MCF 10A (cell line): ENCODE measurements around the gene SDR42E2. TPM values are rescaled to one million over a fixed set of nuclear protein-coding genes. Genes with fewer than 3 reads are reported as not detected.
"Not testable (repeated sequence)": the region's sequence is repeated elsewhere in the genome, so short reads cannot be mapped to it uniquely, and the experiment has no call there.

Experiments
- BruUV-seq: library from RNA; stranded (reverse); fragments of 400-500 nt; replicated peaks from 2 replicates; lab custom pipeline; 2021; lab: Mats Ljungman, UMichigan
- CTCF ChIA-PET: fragments of 300-600 bp; sonication (Branson Sonifier 250); formaldehyde crosslinking; extraction: SDS; loops from one replicate; lab custom pipeline; 2021; ENCODE audit warnings: antibody characterized with exemption, inconsistent platforms; lab: Yijun Ruan, JAX
- POLR2A ChIA-PET: fragments of 300-600, 350-650 bp; sonication (Branson Sonifier 250); formaldehyde crosslinking; extraction: SDS; loops from one replicate; lab custom pipeline; 2020; ENCODE audit warnings: antibody characterized with exemption, inconsistent platforms; lab: Yijun Ruan, JAX
- DNase-seq: peaks from one replicate; pipeline ENCODE4 v3.0.0-alpha.2; 2018; ENCODE audit not compliant: unreplicated experiment
- H3K27ac Mint-ChIP-seq: one replicate; pipeline ENCODE4 v1.8.0; 2022; ENCODE audit warnings: mild to moderate bottlenecking, low read depth, mixed read lengths; ENCODE audit not compliant: unreplicated experiment
- H3K27me3 Mint-ChIP-seq: one replicate; pipeline ENCODE4 v1.8.0; 2022; ENCODE audit warnings: mixed read lengths; ENCODE audit not compliant: insufficient read depth, unreplicated experiment
- H3K36me3 Mint-ChIP-seq: one replicate; pipeline ENCODE4 v1.8.0; 2022; ENCODE audit warnings: mild to moderate bottlenecking, moderate library complexity, mixed read lengths; ENCODE audit not compliant: insufficient read depth, unreplicated experiment
- H3K4me1 Mint-ChIP-seq: one replicate; pipeline ENCODE4 v1.8.0; 2022; ENCODE audit warnings: mixed read lengths; ENCODE audit not compliant: insufficient read depth, unreplicated experiment
- H3K4me3 Mint-ChIP-seq: one replicate; pipeline ENCODE4 v1.8.0; 2022; ENCODE audit warnings: mild to moderate bottlenecking, moderate library complexity, mixed read lengths; ENCODE audit not compliant: unreplicated experiment
- H3K9me3 Mint-ChIP-seq: one replicate; pipeline ENCODE4 v1.8.0; 2022; ENCODE audit warnings: mixed read lengths; ENCODE audit not compliant: unreplicated experiment
- intact Hi-C: fragments of 100-400 bp; cut with micrococcal nuclease; formaldehyde crosslinking; loops from 2 replicates; pipeline ENCODE4 v1.14.1; 2022
- total RNA-seq: library from RNA; stranded (reverse); gene quantifications from 2 replicates; pipeline ENCODE4 v1.2.3, GENCODE V29; 2022
- TF ChIP-seq, protein P1 (sequence below): fragments of 200-600 bp; IDR thresholded peaks from one replicate; pipeline ENCODE4 v1.8.0; 2022; ENCODE audit warnings: antibody characterized with exemption, mild to moderate bottlenecking; ENCODE audit not compliant: unreplicated experiment

SDR42E2 gene
- total RNA-seq, 1 experiment from 2014 or later, result not detected

DNA sequence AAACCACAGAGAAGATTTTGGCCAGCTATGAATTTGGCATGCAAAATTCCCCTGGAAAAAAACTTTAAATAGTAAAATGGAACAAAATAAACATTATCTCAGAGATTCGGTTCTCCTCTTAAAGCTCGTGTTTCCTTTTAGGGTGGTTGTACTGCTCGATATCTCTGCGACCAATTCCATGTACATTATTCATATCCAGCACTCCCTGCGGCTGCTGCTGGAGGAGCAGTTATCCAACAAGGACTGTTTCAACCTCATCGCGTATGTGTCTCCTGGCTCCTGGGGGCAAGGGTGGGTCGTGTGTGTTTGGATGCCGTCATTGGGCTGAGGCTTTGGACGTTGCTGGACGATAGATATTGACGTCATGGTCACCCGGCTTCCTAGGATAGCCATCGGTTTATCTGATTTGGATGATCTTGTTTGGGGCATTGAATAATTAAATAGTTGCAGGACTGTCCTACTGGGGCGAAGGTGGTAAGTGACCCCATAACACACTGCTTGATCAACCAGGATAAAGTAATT is 36.2 kb upstream of the SDR42E2 start:
- H3K4me1 Mint-ChIP-seq, result no peaks in the 10 kb centered on the region
- H3K27me3 Mint-ChIP-seq, result peaks cover 46% of the 10 kb centered on the region
- H3K27ac Mint-ChIP-seq, result no peak overlapping the region
- ChIA-PET CTCF (no interaction called here), POLR2A (no interaction called here)
- TF ChIP-seq, protein P1, sequence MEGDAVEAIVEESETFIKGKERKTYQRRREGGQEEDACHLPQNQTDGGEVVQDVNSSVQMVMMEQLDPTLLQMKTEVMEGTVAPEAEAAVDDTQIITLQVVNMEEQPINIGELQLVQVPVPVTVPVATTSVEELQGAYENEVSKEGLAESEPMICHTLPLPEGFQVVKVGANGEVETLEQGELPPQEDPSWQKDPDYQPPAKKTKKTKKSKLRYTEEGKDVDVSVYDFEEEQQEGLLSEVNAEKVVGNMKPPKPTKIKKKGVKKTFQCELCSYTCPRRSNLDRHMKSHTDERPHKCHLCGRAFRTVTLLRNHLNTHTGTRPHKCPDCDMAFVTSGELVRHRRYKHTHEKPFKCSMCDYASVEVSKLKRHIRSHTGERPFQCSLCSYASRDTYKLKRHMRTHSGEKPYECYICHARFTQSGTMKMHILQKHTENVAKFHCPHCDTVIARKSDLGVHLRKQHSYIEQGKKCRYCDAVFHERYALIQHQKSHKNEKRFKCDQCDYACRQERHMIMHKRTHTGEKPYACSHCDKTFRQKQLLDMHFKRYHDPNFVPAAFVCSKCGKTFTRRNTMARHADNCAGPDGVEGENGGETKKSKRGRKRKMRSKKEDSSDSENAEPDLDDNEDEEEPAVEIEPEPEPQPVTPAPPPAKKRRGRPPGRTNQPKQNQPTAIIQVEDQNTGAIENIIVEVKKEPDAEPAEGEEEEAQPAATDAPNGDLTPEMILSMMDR, result no peak
- H3K4me3 Mint-ChIP-seq, result no peak overlapping the region
- no peak for DNase-seq
- H3K36me3 Mint-ChIP-seq, result no peaks in the 10 kb centered on the region
- intact Hi-C loops, result no loop called here
- no TSS peak for BruUV-seq
- peaks cover 15% of the 10 kb centered on the region for H3K9me3 Mint-ChIP-seq

- H3K27me3 Mint-ChIP-seq, result peaks cover 28% of the 10 kb centered on the region
- intact Hi-C loops, DNase-seq, POLR2A ChIA-PET, H3K36me3 Mint-ChIP-seq, H3K4me3 Mint-ChIP-seq, H3K9me3 Mint-ChIP-seq, H3K4me1 Mint-ChIP-seq, CTCF ChIA-PET, BruUV-seq, H3K27ac Mint-ChIP-seq: not testable (repeated sequence)
These were observed 33.8 kb upstream of the SDR42E2 start for GRCh38 chr16:22128537-22128936.

DNA sequence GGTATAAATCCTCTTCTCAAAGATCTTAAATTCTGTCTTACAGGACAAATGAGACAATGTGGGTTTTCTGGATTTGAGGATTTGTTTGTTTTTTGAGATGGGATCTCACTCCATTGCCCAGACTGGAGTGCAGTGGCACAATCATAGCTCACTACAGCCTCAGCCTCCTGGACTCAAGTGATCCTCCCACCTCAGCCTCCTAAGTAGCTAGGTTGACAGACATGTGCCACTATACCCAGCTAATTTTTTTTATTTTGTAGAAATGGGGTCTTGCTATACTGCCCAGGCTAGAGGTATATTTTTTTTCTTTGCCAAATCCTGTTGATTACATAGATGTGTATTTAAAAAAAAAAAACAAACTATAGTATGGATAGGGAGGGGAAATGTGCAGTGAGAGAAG is 31.8 kb upstream of the SDR42E2 start:
- intact Hi-C loops, result no loop called here
- no peak for DNase-seq
- peaks cover 7% of the 10 kb centered on the region for H3K9me3 Mint-ChIP-seq
- no peak overlapping the region for H3K27ac Mint-ChIP-seq
- BruUV-seq, result no TSS peak
- ChIA-PET CTCF (interaction anchor here (0.6 to 0.7 kb wide), 2 partner anchors 19 to 1267 kb away, joined by 3 to 8 read pairs; no protein-coding TSS in a partner anchor), POLR2A (no interaction called here)
- TF ChIP-seq, protein P1, result no peak
- H3K4me3 Mint-ChIP-seq, result no peak overlapping the region
- no peaks in the 10 kb centered on the region for H3K4me1 Mint-ChIP-seq
- H3K36me3 Mint-ChIP-seq, result no peaks in the 10 kb centered on the region
- H3K27me3 Mint-ChIP-seq, result peaks cover 34% of the 10 kb centered on the region

DNA sequence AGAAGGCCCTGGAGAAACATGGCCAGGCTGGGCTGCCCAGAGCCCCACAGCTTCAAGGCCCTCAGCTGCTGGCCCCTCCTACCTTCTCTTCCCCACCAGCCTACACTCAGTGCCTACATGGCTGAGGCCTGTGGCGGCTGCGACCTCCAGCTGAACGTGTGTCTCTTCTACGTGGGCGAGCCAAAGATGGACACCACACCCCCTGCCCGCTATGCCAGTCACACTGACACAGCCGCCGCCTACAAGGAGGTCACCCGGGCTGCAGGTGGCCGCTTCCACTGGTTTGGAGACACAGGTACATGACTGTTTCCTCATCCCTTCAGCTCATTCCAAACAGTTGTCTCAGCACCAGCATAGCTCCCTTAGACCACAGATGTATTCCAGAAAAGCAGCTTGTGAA is 29.5 kb upstream of the SDR42E2 start:
- Mint-ChIP-seq H3K27me3 (peaks cover 45% of the 10 kb centered on the region), H3K4me1 (no peaks in the 10 kb centered on the region), H3K9me3 (peaks cover 7% of the 10 kb centered on the region), H3K4me3 (no peak overlapping the region), H3K27ac (no peak overlapping the region), H3K36me3 (no peaks in the 10 kb centered on the region)
- no peak for DNase-seq
- no TSS peak for BruUV-seq
- intact Hi-C loops, result no loop called here
- TF ChIP-seq, protein P1, result no peak
- POLR2A ChIA-PET, result no interaction called here
- CTCF ChIA-PET, result interaction anchor here (1.2 kb wide), 1 partner anchor 9 kb away, joined by 4 read pairs; no protein-coding TSS in a partner anchor
